Psoas muscle (tissue), 8 donors: ENCODE measurements around the gene RNASEL. TPM values are rescaled to one million over a fixed set of nuclear protein-coding genes. Genes with fewer than 3 reads are reported as not detected.

ENCODE experiments used
- ATAC-seq, 4 donors: fragments of 200-7000 bp; cut with Tn5 transposase; one replicate each; pipeline ENCODE4 v1.9.1; 2020; ENCODE audit warnings: moderate library complexity in 3 of 4, mild to moderate bottlenecking in 2 of 4
- DNase-seq, 2 donors: peaks; one replicate each; pipeline ENCODE4 v3.0.0-alpha.2; 2020
- H3K27ac ChIP-seq: fragments of 200-600 bp; one replicate; pipeline ENCODE4 v1.8.0; 2022
- H3K27me3 ChIP-seq, 3 donors: fragments of 200-600 bp in 1 of 3; one replicate each; pipeline versions ENCODE4 v1.6.1 to v1.8.0; 2013 to 2022; ENCODE audit warnings: low read length in 2 of 3, mild to moderate bottlenecking in 2 of 3, moderate library complexity in 1 of 3; ENCODE audit not compliant: insufficient read depth in 3 of 3
- H3K36me3 ChIP-seq, 2 donors: fragments of 200-600 bp in 1 of 2; one replicate each; pipeline versions ENCODE4 v1.6.1 to v1.8.0; 2013 to 2022; ENCODE audit warnings: low read depth in 1 of 2, mild to moderate bottlenecking in 1 of 2, moderate library complexity in 1 of 2; ENCODE audit not compliant: insufficient read depth in 1 of 2
- H3K4me1 ChIP-seq: fragments of 200-600 bp; one replicate; pipeline ENCODE4 v1.8.0; 2022
- H3K4me3 ChIP-seq: fragments of 200-600 bp; one replicate; pipeline ENCODE4 v1.8.0; 2022; ENCODE audit warnings: mild to moderate bottlenecking
- H3K9me3 ChIP-seq: fragments of 200-600 bp; one replicate; pipeline ENCODE4 v1.8.0; 2022
- WGBS, 3 donors: extraction: QIAGEN DNeasy Blood & Tissue Kit; methylation state at CpG; one replicate each; pipeline versions ENCODE4 v1.1.6 to v1.1.7; 2013; 5-methylcytosine and 5-hydroxymethylcytosine counted together
- intact Hi-C, 2 donors: fragments of 100-400 bp; cut with DNase I; formaldehyde crosslinking; loops; one replicate each; pipeline versions ENCODE4 v1.11.0 to v1.14.2; 2022
- polyA plus RNA-seq, 3 donors: library from polyadenylated mRNA; stranded (reverse); fragments of 200-250 nt; gene quantifications; one replicate each; pipeline ENCODE4 v1.2.3, GENCODE V29; 2013
- total RNA-seq, 4 donors: library from RNA; stranded (reverse); fragmentation: NEBNext Ultra II Directional in 2 of 4; extraction: Animal tissue kit (Norgen Biotek cat#: 25700) in 2 of 4; gene quantifications; one replicate each; pipeline versions ENCODE4 v1.2.1 to v1.2.4, GENCODE V29; 2021 to 2023
- TF ChIP-seq, protein P1 (sequence below): fragments of 200-600 bp; IDR thresholded peaks from one replicate; pipeline ENCODE4 v1.8.0; 2022; ENCODE audit warnings: antibody characterized with exemption
- donor health status: healthy with polysubstance abuse.
- donor health status: DM: no; HTN: no; CAD: no; lungs with moderate emphysema.
- donor health status: Bipolar disorder and iron deficiency.
- donor health status: healthy.
- donor health status: DM: yes; HTN: yes; CAD: no.
- donor health status: DM: no; HTN: no; CAD: no.
- donor health status: DM: no; HTN: no; CAD: no.
- donor health status: DM: yes; HTN: yes; CAD: no.

The RNASEL gene
- total and polyA plus RNA-seq, 7 donors: 0.61 to 4.4 (median 2.0) TPM

GRCh38 chr1:182630586-182630985, 41.5 kb upstream of the RNASEL start:
- Histone ChIP-seq H3K27me3 (no peaks in the 10 kb centered on the region), H3K27ac (no peak overlapping the region), H3K36me3 (no peaks in the 10 kb centered on the region), H3K9me3 (no peaks in the 10 kb centered on the region), H3K4me1 (no peaks in the 10 kb centered on the region), H3K4me3 (no peak overlapping the region)
- ATAC-seq: no peak
- intact Hi-C loops: no loop called here
- 41 to 73% (median 58%) methylated on average over 1 of the region's 1 CpG for WGBS, 3 donors
- TF ChIP-seq, protein P1, sequence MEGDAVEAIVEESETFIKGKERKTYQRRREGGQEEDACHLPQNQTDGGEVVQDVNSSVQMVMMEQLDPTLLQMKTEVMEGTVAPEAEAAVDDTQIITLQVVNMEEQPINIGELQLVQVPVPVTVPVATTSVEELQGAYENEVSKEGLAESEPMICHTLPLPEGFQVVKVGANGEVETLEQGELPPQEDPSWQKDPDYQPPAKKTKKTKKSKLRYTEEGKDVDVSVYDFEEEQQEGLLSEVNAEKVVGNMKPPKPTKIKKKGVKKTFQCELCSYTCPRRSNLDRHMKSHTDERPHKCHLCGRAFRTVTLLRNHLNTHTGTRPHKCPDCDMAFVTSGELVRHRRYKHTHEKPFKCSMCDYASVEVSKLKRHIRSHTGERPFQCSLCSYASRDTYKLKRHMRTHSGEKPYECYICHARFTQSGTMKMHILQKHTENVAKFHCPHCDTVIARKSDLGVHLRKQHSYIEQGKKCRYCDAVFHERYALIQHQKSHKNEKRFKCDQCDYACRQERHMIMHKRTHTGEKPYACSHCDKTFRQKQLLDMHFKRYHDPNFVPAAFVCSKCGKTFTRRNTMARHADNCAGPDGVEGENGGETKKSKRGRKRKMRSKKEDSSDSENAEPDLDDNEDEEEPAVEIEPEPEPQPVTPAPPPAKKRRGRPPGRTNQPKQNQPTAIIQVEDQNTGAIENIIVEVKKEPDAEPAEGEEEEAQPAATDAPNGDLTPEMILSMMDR: no peak
- DNase-seq: no peak

DNA sequence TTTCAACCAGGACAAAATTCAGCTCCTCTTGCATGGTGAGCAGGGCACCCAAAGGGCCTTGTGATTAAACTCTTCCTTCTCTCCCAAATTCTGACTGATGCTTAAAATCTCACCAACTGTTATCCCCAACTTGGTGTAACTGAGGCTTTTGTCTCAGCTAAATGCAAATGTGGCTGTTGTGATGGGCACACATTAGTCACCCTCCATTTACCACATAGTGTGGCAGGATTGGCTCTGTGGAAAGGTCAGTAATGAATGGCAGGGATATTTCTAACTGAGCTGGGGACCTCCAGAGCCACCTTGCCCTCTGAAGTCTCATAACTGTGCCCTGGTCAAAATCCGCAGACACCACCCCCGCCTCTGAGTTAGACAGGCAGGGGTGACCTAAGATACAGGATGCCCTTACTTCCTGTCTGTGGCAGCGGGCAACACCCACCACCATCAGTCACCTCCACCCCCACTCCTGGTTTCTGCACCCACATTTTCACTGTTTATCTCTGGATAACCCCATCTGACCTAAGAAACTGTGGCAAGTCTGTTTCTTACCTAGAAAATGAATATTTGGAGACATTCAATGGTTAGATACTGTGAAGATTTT, 40.5 kb upstream of the RNASEL start:
- TF ChIP-seq, protein P1: no peak
- intact Hi-C loops: no loop called here
- Histone ChIP-seq H3K9me3 (no peaks in the 10 kb centered on the region), H3K4me1 (no peaks in the 10 kb centered on the region), H3K27me3 (no peaks in the 10 kb centered on the region), H3K27ac (no peak overlapping the region), H3K4me3 (no peak overlapping the region), H3K36me3 (no peaks in the 10 kb centered on the region)
- 73 to 94% (median 87%) methylated on average over 3 of the region's 3 CpGs for WGBS, 3 donors
- ATAC-seq (no peak), DNase-seq (no peak)

DNA sequence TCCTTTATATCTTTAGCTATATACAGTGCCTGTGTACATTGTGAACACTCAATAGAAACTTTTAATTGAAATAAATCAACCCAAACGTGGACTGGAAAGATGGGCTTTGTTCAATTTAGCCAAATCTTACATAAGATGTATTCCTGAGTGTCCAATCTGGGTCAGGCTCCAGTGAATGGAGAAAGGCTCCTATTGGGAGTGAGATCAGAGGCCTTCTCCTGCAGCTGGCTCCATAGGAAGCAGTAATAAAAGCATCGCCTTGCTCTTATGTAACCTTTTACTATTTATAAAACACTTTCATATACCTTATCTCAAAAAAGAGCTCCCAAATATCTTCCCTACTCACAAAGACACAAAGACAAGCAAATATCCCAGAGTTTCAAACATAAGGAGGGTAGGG, 40.0 kb upstream of the RNASEL start:
- H3K4me3 ChIP-seq: no peak overlapping the region
- H3K27me3 ChIP-seq: no peaks in the 10 kb centered on the region
- 39 to 59% (median 44%) methylated on average over 2 of the region's 2 CpGs for WGBS, 3 donors
- TF ChIP-seq, protein P1: no peak
- no peaks in the 10 kb centered on the region for H3K9me3 ChIP-seq
- intact Hi-C loops: no loop called here
- H3K4me1 ChIP-seq: no peaks in the 10 kb centered on the region
- no peak overlapping the region for H3K27ac ChIP-seq
- no peaks in the 10 kb centered on the region for H3K36me3 ChIP-seq
- no peak for DNase-seq
- ATAC-seq: no peak

DNA sequence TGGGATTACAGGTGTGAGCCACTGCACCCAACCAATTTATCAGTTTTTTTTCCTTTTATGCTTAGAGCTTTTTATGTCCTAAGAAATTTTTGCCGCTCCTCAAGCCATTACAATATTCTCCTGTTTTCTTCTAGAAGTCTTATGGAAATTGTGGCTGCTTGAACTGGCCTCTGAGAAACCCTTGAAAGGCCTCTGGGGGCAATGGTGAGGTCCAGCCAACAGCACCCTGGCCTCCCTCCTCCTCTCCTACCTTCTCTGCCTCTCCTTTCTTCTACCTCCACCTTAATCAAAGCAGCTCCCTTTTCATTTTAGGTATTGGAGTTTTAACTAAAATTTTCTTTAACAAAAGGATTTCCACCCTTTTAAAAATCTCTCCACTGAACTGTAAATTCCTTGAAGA, 39.6 kb upstream of the RNASEL start:
- DNase-seq: no peak

More for the DNA sequence above, 39.6 kb upstream of the RNASEL start:
- H3K27me3 ChIP-seq: no peaks in the 10 kb centered on the region
- no peaks in the 10 kb centered on the region for H3K36me3 ChIP-seq
- intact Hi-C loops: no loop called here
- H3K9me3 ChIP-seq: no peaks in the 10 kb centered on the region
- H3K4me3 ChIP-seq: no peak overlapping the region
- H3K27ac ChIP-seq: no peak overlapping the region
- whole genome bisulfite sequencing, 3 donors: 100% methylated on average over 1 of the region's 1 CpG
- no peaks in the 10 kb centered on the region for H3K4me1 ChIP-seq
- TF ChIP-seq, protein P1: no peak
- ATAC-seq: no peak
